Urinary bladder (tissue), 4 donors: ENCODE measurements around the gene HS1BP3. TPM values are rescaled to one million over a fixed set of nuclear protein-coding genes. Genes with fewer than 3 reads are reported as not detected.

Experiments
- DNase-seq: peaks from one replicate; pipeline ENCODE4 v3.0.0-alpha.2; 2015; ENCODE audit errors: extremely low spot score
- H3K27ac ChIP-seq: one replicate; pipeline ENCODE4 v1.5.1; 2013; ENCODE audit warnings: low read depth, mild to moderate bottlenecking, moderate library complexity
- H3K36me3 ChIP-seq: one replicate; pipeline ENCODE4 v1.6.1; 2013; ENCODE audit warnings: mild to moderate bottlenecking, moderate library complexity; ENCODE audit not compliant: insufficient read depth
- H3K4me1 ChIP-seq: one replicate; pipeline ENCODE4 v1.6.1; 2013; ENCODE audit warnings: mild to moderate bottlenecking, moderate library complexity; ENCODE audit not compliant: insufficient read depth
- H3K4me3 ChIP-seq: one replicate; pipeline ENCODE4 v1.5.1; 2013; ENCODE audit warnings: low read depth, low read length
- WGBS: extraction: QIAGEN DNeasy Blood & Tissue Kit; methylation state at CpG from one replicate; pipeline ENCODE4 v1.1.7; 2013; 5-methylcytosine and 5-hydroxymethylcytosine counted together
- polyA plus RNA-seq: library from polyadenylated mRNA; stranded (reverse); fragments of 200-250 nt; gene quantifications from one replicate; pipeline ENCODE4 v1.2.3, GENCODE V29; 2013
- total RNA-seq: library from RNA; depleted of rRNA; stranded (reverse); fragments of >200 nt; gene quantifications from one replicate; pipeline ENCODE4 v1.2.3, GENCODE V29; 2014
- donor health status: healthy with polysubstance abuse.
- donor health status: healthy.

Gene HS1BP3
- total and polyA plus RNA-seq, 2 donors, result 19.0 to 43.8 TPM

GRCh38 chr2:20573620-20574422 is 77.1 kb downstream of the HS1BP3 start:
- DNase-seq, result no peak
- Histone ChIP-seq H3K4me1 (no peaks in the 10 kb centered on the region), H3K27ac (no peak overlapping the region), H3K4me3 (no peak overlapping the region), H3K36me3 (no peaks in the 10 kb centered on the region)
- WGBS, result 70% methylated on average over 10 of the region's 10 CpGs

GRCh38 chr2:20572221-20572620 is 78.7 kb downstream of the HS1BP3 start:
- Histone ChIP-seq H3K4me3 (no peak overlapping the region), H3K36me3 (no peaks in the 10 kb centered on the region), H3K27ac (no peak overlapping the region), H3K4me1 (no peaks in the 10 kb centered on the region)
- DNase-seq, result no peak
- 96% methylated on average over 5 of the region's 5 CpGs for WGBS

GRCh38 chr2:20571644-20572215 is 79.2 kb downstream of the HS1BP3 start:
- no peaks in the 10 kb centered on the region for H3K4me1 ChIP-seq

GRCh38 chr2:20571231-20571630 is 79.7 kb downstream of the HS1BP3 start:
- Histone ChIP-seq H3K4me3 (no peak overlapping the region), H3K36me3 (no peaks in the 10 kb centered on the region), H3K27ac (no peak overlapping the region), H3K4me1 (no peaks in the 10 kb centered on the region)
- WGBS, result 90% methylated on average over 10 of the region's 10 CpGs
- no peak for DNase-seq

More at GRCh38 chr2:20571644-20572215, 79.2 kb downstream of the HS1BP3 start:
- DNase-seq, result no peak
- 96% methylated on average over 7 of the region's 7 CpGs for WGBS
- Histone ChIP-seq H3K36me3 (no peaks in the 10 kb centered on the region), H3K27ac (no peak overlapping the region), H3K4me3 (no peak overlapping the region)

- no peak overlapping the region for H3K27ac ChIP-seq
- no peaks in the 10 kb centered on the region for H3K4me1 ChIP-seq
- 96% methylated on average over 6 of the region's 6 CpGs for WGBS
- H3K36me3 ChIP-seq, result no peaks in the 10 kb centered on the region
- no peak overlapping the region for H3K4me3 ChIP-seq
- no peak for DNase-seq
Observed at GRCh38 chr2:20570249-20570648, 80.6 kb downstream of the HS1BP3 start.

GRCh38 chr2:20569464-20570223 is 81.3 kb downstream of the HS1BP3 start:
- H3K4me1 ChIP-seq, result no peaks in the 10 kb centered on the region
- no peak overlapping the region for H3K4me3 ChIP-seq
- WGBS, result 71% methylated on average over 7 of the region's 7 CpGs
- no peaks in the 10 kb centered on the region for H3K36me3 ChIP-seq
- no peak overlapping the region for H3K27ac ChIP-seq
- DNase-seq, result no peak

GRCh38 chr2:20568501-20569463 is 82.1 kb downstream of the HS1BP3 start:
- no peak for DNase-seq
- Histone ChIP-seq H3K36me3 (no peaks in the 10 kb centered on the region), H3K27ac (no peak overlapping the region), H3K4me3 (no peak overlapping the region), H3K4me1 (no peaks in the 10 kb centered on the region)
- 73% methylated on average over 13 of the region's 13 CpGs for WGBS

GRCh38 chr2:20567926-20568179 is 83.0 kb downstream of the HS1BP3 start:
- H3K36me3 ChIP-seq, result no peaks in the 10 kb centered on the region
- no peak overlapping the region for H3K4me3 ChIP-seq
- no peak for DNase-seq
- no peaks in the 10 kb centered on the region for H3K4me1 ChIP-seq
- no peak overlapping the region for H3K27ac ChIP-seq
- WGBS, result 72% methylated on average over 2 of the region's 2 CpGs

Other genes with a start within 250 kb of the HS1BP3 start
- gene RHOB, start 204.0 kb downstream of the HS1BP3 start, total RNA-seq, result 305 TPM
- 1,467 TPM for gene RHOB, start 204.0 kb downstream of the HS1BP3 start, polyA plus RNA-seq
- gene GDF7, start 16.0 kb upstream of the HS1BP3 start, total RNA-seq, result 2.2 TPM
- 0.79 TPM for gene GDF7, start 16.0 kb upstream of the HS1BP3 start, polyA plus RNA-seq
- 28.2 TPM for gene LDAH, start 172.0 kb upstream of the HS1BP3 start, total RNA-seq
- 10.8 TPM for gene LDAH, start 172.0 kb upstream of the HS1BP3 start, polyA plus RNA-seq